Measurements from ENCODE around the gene ACSF3. TPM values are rescaled to one million over a fixed set of nuclear protein-coding genes. Genes with fewer than 3 reads are reported as not detected.

The ACSF3 gene
- total and polyA plus RNA-seq, 4 donors: 15.3 to 27.3 (median 18.8) TPM

DNA sequence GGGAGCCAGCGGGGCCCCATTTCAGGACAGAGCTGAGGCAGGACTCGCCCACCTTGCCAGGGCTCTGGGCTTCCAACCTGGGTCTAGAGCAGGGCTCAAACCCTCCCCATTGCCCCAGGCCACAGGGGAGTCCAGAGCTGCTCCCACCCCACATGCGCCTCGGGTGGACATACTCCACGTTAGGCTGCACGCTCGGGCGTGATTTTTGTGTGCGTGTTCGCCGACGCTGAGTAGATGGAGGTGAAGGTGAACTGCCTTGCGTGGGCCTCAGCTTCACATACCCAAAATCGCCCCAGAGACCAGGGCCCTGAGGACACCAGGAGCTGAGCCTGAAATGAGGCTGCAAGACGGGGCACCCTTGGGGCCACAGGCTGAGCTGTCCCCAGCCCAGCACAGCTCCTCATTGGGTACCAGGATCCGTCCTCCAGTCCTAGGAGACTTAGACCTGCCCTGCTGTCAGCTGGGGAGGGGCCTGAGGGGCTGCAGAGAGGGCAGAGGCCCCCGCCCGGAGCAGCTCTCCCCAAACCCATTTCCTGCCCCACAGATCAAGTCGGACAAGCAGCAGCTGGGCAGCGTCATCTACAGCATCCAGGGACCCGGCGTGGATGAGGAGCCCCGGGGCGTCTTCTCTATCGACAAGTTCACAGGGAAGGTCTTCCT is 86.1 kb downstream of the ACSF3 start:
- H3K4me1 ChIP-seq (ENCODE audit: control insufficient read depth in 4 of 4, insufficient read depth in 4 of 4, low read length in 3 of 4): no peaks in the 10 kb centered on the region
- no peak overlapping the region for H3K9ac ChIP-seq (ENCODE audit: low read depth in 1 of 2, low read length in 2 of 2)
- H3K36me3 ChIP-seq (ENCODE audit: control insufficient read depth in 4 of 4, insufficient read depth in 3 of 4, low read depth in 1 of 4, low read length in 3 of 4): no peaks in the 10 kb centered on the region
- no peak for DNase-seq (ENCODE audit: low spot score)
- no peak overlapping the region for H3K27ac ChIP-seq (ENCODE audit: low read depth in 1 of 2, low read length in 2 of 2)
- H3K4me3 ChIP-seq (ENCODE audit: low read depth in 1 of 3, low read length in 3 of 3): no peak overlapping the region
- H3K9me3 ChIP-seq (ENCODE audit: control insufficient read depth in 4 of 4, low read length in 3 of 4): no peaks in the 10 kb centered on the region
- 85% methylated on average over 25 of the region's 25 CpGs for WGBS
- H3K27me3 ChIP-seq (ENCODE audit: control insufficient read depth in 4 of 4, insufficient read depth in 4 of 4, low read length in 3 of 4): no peaks in the 10 kb centered on the region
- TF ChIP-seq FOXA2 (IDR thresholded peaks at IDR 0.05) (no peak), NR2F2 (IDR thresholded peaks at IDR 0.05) (no peak), YY1 (IDR thresholded peaks at IDR 0.05) (no peak), EGR1 (IDR thresholded peaks at IDR 0.05; ENCODE audit: low read depth in 2 of 2) (no peak), RXRA (IDR thresholded peaks at IDR 0.05) (no peak), TAF1 (conservative IDR thresholded peaks at IDR 0.05) (no peak), HNF4A (conservative IDR thresholded peaks at IDR 0.05) (no peak), JUND (IDR thresholded peaks at IDR 0.05) (no peak), FOXA1 (IDR thresholded peaks at IDR 0.05) (no peak)
- TF ChIP-seq, protein P1, sequence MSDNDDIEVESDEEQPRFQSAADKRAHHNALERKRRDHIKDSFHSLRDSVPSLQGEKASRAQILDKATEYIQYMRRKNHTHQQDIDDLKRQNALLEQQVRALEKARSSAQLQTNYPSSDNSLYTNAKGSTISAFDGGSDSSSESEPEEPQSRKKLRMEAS (IDR thresholded peaks at IDR 0.05): no peak
- TF ChIP-seq, protein P2, sequence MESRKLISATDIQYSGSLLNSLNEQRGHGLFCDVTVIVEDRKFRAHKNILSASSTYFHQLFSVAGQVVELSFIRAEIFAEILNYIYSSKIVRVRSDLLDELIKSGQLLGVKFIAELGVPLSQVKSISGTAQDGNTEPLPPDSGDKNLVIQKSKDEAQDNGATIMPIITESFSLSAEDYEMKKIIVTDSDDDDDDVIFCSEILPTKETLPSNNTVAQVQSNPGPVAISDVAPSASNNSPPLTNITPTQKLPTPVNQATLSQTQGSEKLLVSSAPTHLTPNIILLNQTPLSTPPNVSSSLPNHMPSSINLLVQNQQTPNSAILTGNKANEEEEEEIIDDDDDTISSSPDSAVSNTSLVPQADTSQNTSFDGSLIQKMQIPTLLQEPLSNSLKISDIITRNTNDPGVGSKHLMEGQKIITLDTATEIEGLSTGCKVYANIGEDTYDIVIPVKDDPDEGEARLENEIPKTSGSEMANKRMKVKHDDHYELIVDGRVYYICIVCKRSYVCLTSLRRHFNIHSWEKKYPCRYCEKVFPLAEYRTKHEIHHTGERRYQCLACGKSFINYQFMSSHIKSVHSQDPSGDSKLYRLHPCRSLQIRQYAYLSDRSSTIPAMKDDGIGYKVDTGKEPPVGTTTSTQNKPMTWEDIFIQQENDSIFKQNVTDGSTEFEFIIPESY (IDR thresholded peaks at IDR 0.05): no peak

DNA sequence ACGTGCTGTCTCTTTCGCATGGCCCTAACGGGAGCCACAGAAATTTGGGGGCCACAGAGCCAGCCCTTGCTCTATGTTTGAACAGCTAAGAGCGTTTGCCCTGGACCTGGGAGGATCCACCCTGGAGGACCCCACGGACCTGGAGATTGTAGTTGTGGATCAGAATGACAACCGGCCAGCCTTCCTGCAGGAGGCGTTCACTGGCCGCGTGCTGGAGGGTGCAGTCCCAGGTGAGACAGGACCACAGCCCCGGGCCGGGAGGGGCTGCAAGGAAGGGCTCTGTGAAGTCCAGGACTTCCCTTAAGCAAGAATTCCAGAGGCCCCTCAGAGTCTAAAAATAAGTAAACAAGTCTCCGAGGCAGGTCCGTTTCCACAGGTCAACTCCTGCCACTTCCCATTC is 89.8 kb downstream of the ACSF3 start:
- Histone ChIP-seq H3K4me3 (ENCODE audit: low read depth in 1 of 3, low read length in 3 of 3) (no peak overlapping the region), H3K9me3 (ENCODE audit: control insufficient read depth in 4 of 4, low read length in 3 of 4) (no peaks in the 10 kb centered on the region), H3K27ac (ENCODE audit: low read depth in 1 of 2, low read length in 2 of 2) (no peak overlapping the region), H3K4me1 (ENCODE audit: control insufficient read depth in 4 of 4, insufficient read depth in 4 of 4, low read length in 3 of 4) (no peaks in the 10 kb centered on the region), H3K9ac (ENCODE audit: low read depth in 1 of 2, low read length in 2 of 2) (no peak overlapping the region), H3K36me3 (ENCODE audit: control insufficient read depth in 4 of 4, insufficient read depth in 3 of 4, low read depth in 1 of 4, low read length in 3 of 4) (no peaks in the 10 kb centered on the region), H3K27me3 (ENCODE audit: control insufficient read depth in 4 of 4, insufficient read depth in 4 of 4, low read length in 3 of 4) (no peaks in the 10 kb centered on the region)
- WGBS: 36% methylated on average over 13 of the region's 13 CpGs
- no peak for DNase-seq (ENCODE audit: low spot score)
- TF ChIP-seq, protein P3, sequence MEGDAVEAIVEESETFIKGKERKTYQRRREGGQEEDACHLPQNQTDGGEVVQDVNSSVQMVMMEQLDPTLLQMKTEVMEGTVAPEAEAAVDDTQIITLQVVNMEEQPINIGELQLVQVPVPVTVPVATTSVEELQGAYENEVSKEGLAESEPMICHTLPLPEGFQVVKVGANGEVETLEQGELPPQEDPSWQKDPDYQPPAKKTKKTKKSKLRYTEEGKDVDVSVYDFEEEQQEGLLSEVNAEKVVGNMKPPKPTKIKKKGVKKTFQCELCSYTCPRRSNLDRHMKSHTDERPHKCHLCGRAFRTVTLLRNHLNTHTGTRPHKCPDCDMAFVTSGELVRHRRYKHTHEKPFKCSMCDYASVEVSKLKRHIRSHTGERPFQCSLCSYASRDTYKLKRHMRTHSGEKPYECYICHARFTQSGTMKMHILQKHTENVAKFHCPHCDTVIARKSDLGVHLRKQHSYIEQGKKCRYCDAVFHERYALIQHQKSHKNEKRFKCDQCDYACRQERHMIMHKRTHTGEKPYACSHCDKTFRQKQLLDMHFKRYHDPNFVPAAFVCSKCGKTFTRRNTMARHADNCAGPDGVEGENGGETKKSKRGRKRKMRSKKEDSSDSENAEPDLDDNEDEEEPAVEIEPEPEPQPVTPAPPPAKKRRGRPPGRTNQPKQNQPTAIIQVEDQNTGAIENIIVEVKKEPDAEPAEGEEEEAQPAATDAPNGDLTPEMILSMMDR (IDR thresholded peaks at IDR 0.05; ENCODE audit: low read depth, low read length, missing input control): no peak
- no peak for TF ChIP-seq GABPA (IDR thresholded peaks at IDR 0.05 in 1 of 2, conservative IDR thresholded peaks at IDR 0.05 in 1 of 2)
- TF ChIP-seq YY1 (IDR thresholded peaks at IDR 0.05): no peak
- TF ChIP-seq NR2F2 (IDR thresholded peaks at IDR 0.05): no peak
- TF ChIP-seq EGR1 (IDR thresholded peaks at IDR 0.05; ENCODE audit: low read depth in 2 of 2): no peak
- TF ChIP-seq, protein P1 (IDR thresholded peaks at IDR 0.05): no peak
- no peak for TF ChIP-seq RXRA (IDR thresholded peaks at IDR 0.05)
- TF ChIP-seq FOXA2 (IDR thresholded peaks at IDR 0.05): no peak
- no peak for TF ChIP-seq HNF4G (IDR thresholded peaks at IDR 0.05)
- TF ChIP-seq, protein P4, sequence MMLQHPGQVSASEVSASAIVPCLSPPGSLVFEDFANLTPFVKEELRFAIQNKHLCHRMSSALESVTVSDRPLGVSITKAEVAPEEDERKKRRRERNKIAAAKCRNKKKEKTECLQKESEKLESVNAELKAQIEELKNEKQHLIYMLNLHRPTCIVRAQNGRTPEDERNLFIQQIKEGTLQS (IDR thresholded peaks at IDR 0.05): no peak
- TF ChIP-seq, protein P5, sequence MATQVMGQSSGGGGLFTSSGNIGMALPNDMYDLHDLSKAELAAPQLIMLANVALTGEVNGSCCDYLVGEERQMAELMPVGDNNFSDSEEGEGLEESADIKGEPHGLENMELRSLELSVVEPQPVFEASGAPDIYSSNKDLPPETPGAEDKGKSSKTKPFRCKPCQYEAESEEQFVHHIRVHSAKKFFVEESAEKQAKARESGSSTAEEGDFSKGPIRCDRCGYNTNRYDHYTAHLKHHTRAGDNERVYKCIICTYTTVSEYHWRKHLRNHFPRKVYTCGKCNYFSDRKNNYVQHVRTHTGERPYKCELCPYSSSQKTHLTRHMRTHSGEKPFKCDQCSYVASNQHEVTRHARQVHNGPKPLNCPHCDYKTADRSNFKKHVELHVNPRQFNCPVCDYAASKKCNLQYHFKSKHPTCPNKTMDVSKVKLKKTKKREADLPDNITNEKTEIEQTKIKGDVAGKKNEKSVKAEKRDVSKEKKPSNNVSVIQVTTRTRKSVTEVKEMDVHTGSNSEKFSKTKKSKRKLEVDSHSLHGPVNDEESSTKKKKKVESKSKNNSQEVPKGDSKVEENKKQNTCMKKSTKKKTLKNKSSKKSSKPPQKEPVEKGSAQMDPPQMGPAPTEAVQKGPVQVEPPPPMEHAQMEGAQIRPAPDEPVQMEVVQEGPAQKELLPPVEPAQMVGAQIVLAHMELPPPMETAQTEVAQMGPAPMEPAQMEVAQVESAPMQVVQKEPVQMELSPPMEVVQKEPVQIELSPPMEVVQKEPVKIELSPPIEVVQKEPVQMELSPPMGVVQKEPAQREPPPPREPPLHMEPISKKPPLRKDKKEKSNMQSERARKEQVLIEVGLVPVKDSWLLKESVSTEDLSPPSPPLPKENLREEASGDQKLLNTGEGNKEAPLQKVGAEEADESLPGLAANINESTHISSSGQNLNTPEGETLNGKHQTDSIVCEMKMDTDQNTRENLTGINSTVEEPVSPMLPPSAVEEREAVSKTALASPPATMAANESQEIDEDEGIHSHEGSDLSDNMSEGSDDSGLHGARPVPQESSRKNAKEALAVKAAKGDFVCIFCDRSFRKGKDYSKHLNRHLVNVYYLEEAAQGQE (IDR thresholded peaks at IDR 0.05): no peak
- no peak for TF ChIP-seq SP1 (IDR thresholded peaks at IDR 0.05)
- TF ChIP-seq, protein P2 (IDR thresholded peaks at IDR 0.05): no peak
- no peak for TF ChIP-seq HNF4A (conservative IDR thresholded peaks at IDR 0.05)
- TF ChIP-seq JUND (IDR thresholded peaks at IDR 0.05): no peak
- no peak for TF ChIP-seq RAD21 (IDR thresholded peaks at IDR 0.05)
- no peak for TF ChIP-seq FOXA1 (IDR thresholded peaks at IDR 0.05)
- TF ChIP-seq TAF1 (conservative IDR thresholded peaks at IDR 0.05): no peak
